DND-41 (cell line): Measurements from ENCODE around the gene CYP3A4.
"Not testable (repeated sequence)": the region's sequence is repeated elsewhere in the genome, so short reads cannot be mapped to it uniquely, and the experiment has no call there.

Source experiments
- ATAC-seq: fragments of 200-7000 bp; cut with Tn5 transposase; 3 replicates; pipeline ENCODE4 v1.9.1; 2021; ENCODE audit warnings: low read depth; ENCODE audit not compliant: insufficient read depth
- DNase-seq: peaks from one replicate; pipeline ENCODE4 v3.0.0-alpha.2; 2020
- H2AFZ ChIP-seq: 2 replicates; pipeline ENCODE4 v1.6.0; 2012; ENCODE audit warnings: low read depth, low read length
- H3K27ac ChIP-seq: 2 replicates; pipeline ENCODE4 v1.5.1; 2012; ENCODE audit warnings: low read length, inconsistent platforms
- H3K27me3 ChIP-seq: fragments of 200-600 bp; sonication (generic); 2 replicates; pipeline ENCODE4 v1.6.0; 2012; ENCODE audit warnings: low read length, mild to moderate bottlenecking, inconsistent platforms; ENCODE audit not compliant: insufficient read depth, poor library complexity
- H3K36me3 ChIP-seq: 2 replicates; pipeline ENCODE4 v1.5.1; 2012; ENCODE audit warnings: low read length, inconsistent platforms; ENCODE audit not compliant: insufficient read depth
- H3K4me1 ChIP-seq: 2 replicates; pipeline ENCODE4 v1.5.1; 2012; ENCODE audit warnings: mild to moderate bottlenecking, low read length; ENCODE audit not compliant: insufficient read depth
- H3K4me2 ChIP-seq: 2 replicates; pipeline ENCODE4 v1.6.0; 2012; ENCODE audit warnings: mild to moderate bottlenecking, moderate library complexity, low read length, inconsistent platforms; ENCODE audit not compliant: insufficient read depth
- H3K4me3 ChIP-seq, 2 experiments: fragments of 200-600 bp in 1 of 2; shearing (Covaris generic) in 1 of 2; 2 replicates each; pipeline ENCODE4 v1.5.1; 2012 to 2016; ENCODE audit warnings: inconsistent platforms in 2 of 2, low read length in 2 of 2, mild to moderate bottlenecking in 2 of 2, low read depth in 1 of 2, moderate library complexity in 1 of 2
- H3K79me2 ChIP-seq: 2 replicates; pipeline ENCODE4 v1.6.0; 2012; ENCODE audit warnings: low read length, inconsistent platforms; ENCODE audit not compliant: insufficient read depth
- H3K9ac ChIP-seq: 2 replicates; pipeline ENCODE4 v1.6.0; 2012; ENCODE audit warnings: low read depth, mild to moderate bottlenecking, inconsistent platforms, low read length, moderate library complexity
- H3K9me3 ChIP-seq: 2 replicates; pipeline ENCODE4 v1.5.1; 2012; ENCODE audit warnings: low read length, moderate library complexity, mild to moderate bottlenecking, inconsistent platforms; ENCODE audit not compliant: insufficient read depth, severe bottlenecking
- H4K20me1 ChIP-seq: 2 replicates; pipeline ENCODE4 v1.6.0; 2012; ENCODE audit warnings: low read length; ENCODE audit not compliant: insufficient read depth
- CTCF ChIP-seq: IDR thresholded peaks from 2 replicates; pipeline ENCODE4 v1.5.1; 2012; ENCODE audit warnings: borderline replicate concordance, low read length, moderate library complexity, mild to moderate bottlenecking; ENCODE audit not compliant: poor library complexity, severe bottlenecking; ENCODE audit errors: extremely low read depth
- EZH2 ChIP-seq: IDR thresholded peaks from 3 replicates; pipeline ENCODE4 v1.6.1; 2012; ENCODE audit warnings: borderline replicate concordance, low read depth, mild to moderate bottlenecking, moderate library complexity, low read length, inconsistent platforms; ENCODE audit not compliant: severe bottlenecking

The CYP3A4 gene

GRCh38 chr7:99798972-99799371, 15.0 kb upstream of the CYP3A4 start:
- ATAC-seq = no peak
- Histone ChIP-seq H3K4me3 (no peak overlapping the region), H3K79me2 (no peaks in the 10 kb centered on the region), H4K20me1 (no peaks in the 10 kb centered on the region), H3K27ac (no peak overlapping the region), H3K9me3 (peaks cover 3% of the 10 kb centered on the region), H3K36me3 (no peaks in the 10 kb centered on the region), H2AFZ (no peak overlapping the region), H3K4me2 (no peak overlapping the region), H3K9ac (no peak overlapping the region), H3K4me1 (no peaks in the 10 kb centered on the region), H3K27me3 (no peaks in the 10 kb centered on the region)
- no peak for TF ChIP-seq CTCF
- DNase-seq = no peak

GRCh38 chr7:99795864-99796263, 11.9 kb upstream of the CYP3A4 start:
- not testable (repeated sequence) for H3K27me3 ChIP-seq, H3K4me2 ChIP-seq, H3K27ac ChIP-seq

GRCh38 chr7:99794585-99795502, 10.9 kb upstream of the CYP3A4 start:
- H2AFZ ChIP-seq = no peak overlapping the region
- no peaks in the 10 kb centered on the region for H3K36me3 ChIP-seq
- no peak overlapping the region for H3K4me2 ChIP-seq
- no peaks in the 10 kb centered on the region for H3K27me3 ChIP-seq
- H4K20me1 ChIP-seq = no peaks in the 10 kb centered on the region
- no peaks in the 10 kb centered on the region for H3K79me2 ChIP-seq
- no peak overlapping the region for H3K9ac ChIP-seq
- H3K4me3 ChIP-seq = no peak overlapping the region
- TF ChIP-seq EZH2 = no peak
- TF ChIP-seq CTCF = no peak
- H3K4me1 ChIP-seq = no peaks in the 10 kb centered on the region
- ATAC-seq = no peak
- H3K9me3 ChIP-seq = no peaks in the 10 kb centered on the region
- H3K27ac ChIP-seq = no peak overlapping the region
- no peak for DNase-seq

More at GRCh38 chr7:99795864-99796263, 11.9 kb upstream of the CYP3A4 start:
- H3K79me2 ChIP-seq, H2AFZ ChIP-seq, ATAC-seq, H3K36me3 ChIP-seq, H3K9me3 ChIP-seq, DNase-seq, H3K4me3 ChIP-seq, H4K20me1 ChIP-seq, H3K9ac ChIP-seq, H3K4me1 ChIP-seq: not testable (repeated sequence)

GRCh38 chr7:99793443-99793842, 9.5 kb upstream of the CYP3A4 start:
- no peaks in the 10 kb centered on the region for H3K4me1 ChIP-seq
- H3K9me3 ChIP-seq = no peaks in the 10 kb centered on the region
- no peaks in the 10 kb centered on the region for H3K36me3 ChIP-seq
- no peaks in the 10 kb centered on the region for H3K79me2 ChIP-seq
- no peak overlapping the region for H2AFZ ChIP-seq
- no peak overlapping the region for H3K4me2 ChIP-seq
- ATAC-seq = no peak
- no peak for DNase-seq
- no peak overlapping the region for H3K9ac ChIP-seq
- no peaks in the 10 kb centered on the region for H4K20me1 ChIP-seq
- TF ChIP-seq CTCF = no peak
- no peak overlapping the region for H3K27ac ChIP-seq
- H3K27me3 ChIP-seq = no peaks in the 10 kb centered on the region
- no peak overlapping the region for H3K4me3 ChIP-seq
